Measurements from ENCODE around the gene WNK1.
"Not testable (repeated sequence)": the region's sequence is repeated elsewhere in the genome, so short reads cannot be mapped to it uniquely, and the experiment has no call there.

The WNK1 gene

DNA sequence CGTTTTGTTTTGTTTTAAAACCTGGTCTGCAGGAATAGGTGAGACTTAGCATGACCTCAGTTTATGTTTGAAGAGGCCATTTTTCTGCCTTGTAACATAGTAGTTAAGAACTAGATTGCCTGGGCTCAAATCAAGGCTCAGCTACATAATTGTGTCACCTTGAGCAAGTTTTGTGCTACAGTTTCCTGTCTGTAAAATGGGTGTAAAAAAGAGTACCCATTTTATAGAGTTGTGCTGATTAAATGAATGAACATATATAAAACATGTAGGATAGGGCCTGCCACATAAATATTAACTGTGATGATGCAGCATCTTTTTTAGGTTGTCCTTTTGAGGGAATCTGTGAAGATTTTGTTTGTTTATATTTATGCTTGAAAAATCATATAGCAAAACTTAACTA lies 7.2 kb downstream of the WNK1 start:
- no peak overlapping the region for H3K4me3 ChIP-seq (ENCODE audit: low read depth, low read length)

DNA sequence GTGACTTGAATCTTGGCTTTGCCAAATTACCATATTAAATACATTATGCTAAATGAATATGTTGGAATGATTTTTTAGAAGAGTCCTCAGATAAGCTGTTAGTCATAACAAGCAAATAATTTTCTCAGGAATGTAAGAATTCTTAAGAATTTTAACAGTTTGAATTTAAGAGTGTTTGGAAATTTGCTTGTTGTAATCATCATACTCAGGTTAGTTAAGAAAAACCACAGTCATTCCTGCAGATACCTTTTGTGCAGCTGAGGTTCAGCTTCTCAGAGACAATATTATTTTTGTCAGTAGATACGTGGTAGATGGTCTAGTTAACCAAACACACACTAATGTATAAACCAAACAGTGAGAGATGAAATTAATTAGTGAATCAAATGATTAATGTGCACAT lies 8.9 kb downstream of the WNK1 start:
- TF ChIP-seq, protein P1, sequence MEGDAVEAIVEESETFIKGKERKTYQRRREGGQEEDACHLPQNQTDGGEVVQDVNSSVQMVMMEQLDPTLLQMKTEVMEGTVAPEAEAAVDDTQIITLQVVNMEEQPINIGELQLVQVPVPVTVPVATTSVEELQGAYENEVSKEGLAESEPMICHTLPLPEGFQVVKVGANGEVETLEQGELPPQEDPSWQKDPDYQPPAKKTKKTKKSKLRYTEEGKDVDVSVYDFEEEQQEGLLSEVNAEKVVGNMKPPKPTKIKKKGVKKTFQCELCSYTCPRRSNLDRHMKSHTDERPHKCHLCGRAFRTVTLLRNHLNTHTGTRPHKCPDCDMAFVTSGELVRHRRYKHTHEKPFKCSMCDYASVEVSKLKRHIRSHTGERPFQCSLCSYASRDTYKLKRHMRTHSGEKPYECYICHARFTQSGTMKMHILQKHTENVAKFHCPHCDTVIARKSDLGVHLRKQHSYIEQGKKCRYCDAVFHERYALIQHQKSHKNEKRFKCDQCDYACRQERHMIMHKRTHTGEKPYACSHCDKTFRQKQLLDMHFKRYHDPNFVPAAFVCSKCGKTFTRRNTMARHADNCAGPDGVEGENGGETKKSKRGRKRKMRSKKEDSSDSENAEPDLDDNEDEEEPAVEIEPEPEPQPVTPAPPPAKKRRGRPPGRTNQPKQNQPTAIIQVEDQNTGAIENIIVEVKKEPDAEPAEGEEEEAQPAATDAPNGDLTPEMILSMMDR (IDR thresholded peaks at IDR 0.05; ENCODE audit: low read depth, low read length): no peak
- no peak overlapping the region for H3K4me3 ChIP-seq (ENCODE audit: low read depth, low read length)

More for the DNA sequence above, 7.2 kb downstream of the WNK1 start:
- TF ChIP-seq, protein P1 (IDR thresholded peaks at IDR 0.05; ENCODE audit: low read depth, low read length): no peak

DNA sequence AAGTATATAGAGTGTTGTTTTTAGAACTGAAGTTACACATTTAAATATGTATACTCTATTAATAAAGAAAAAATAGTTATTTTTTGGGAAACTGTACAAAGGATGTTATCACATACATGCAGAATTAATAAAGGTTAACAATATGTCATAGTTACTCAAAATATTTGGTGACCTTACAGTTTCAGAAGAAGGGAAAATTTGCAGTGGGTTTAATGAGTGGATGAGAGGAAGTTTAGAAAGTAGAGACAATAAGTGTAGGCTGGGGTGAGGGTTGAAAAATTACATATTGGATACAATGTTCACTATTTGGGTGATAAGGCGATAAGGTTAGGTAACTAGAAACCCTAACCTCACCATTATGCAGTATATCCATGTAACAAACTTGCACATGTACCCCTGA lies 13.5 kb downstream of the WNK1 start:
- no peak overlapping the region for H3K4me3 ChIP-seq (ENCODE audit: low read depth, low read length)
- TF ChIP-seq, protein P1 (IDR thresholded peaks at IDR 0.05; ENCODE audit: low read depth, low read length): no peak

DNA sequence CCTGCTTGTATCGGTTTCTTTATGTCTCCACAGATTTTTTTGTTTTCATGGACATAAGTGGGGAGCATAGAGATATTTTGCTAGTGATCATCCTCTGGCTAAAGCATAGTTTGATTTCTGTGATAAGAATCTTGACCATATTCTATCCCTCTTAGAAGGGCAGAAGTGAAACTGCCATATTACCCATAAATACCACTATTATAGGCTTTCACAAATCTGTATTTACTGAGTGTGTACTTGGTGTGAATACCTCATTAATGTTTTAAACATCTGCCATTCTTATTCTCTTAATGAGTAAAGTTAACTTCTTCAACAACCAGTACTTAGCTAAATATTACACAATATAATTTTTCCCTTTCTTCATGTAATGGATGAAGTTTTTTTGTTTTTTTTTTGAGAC lies 16.1 kb downstream of the WNK1 start:
- TF ChIP-seq, protein P1 (IDR thresholded peaks at IDR 0.05; ENCODE audit: low read depth, low read length): no peak
- no peak overlapping the region for H3K4me3 ChIP-seq (ENCODE audit: low read depth, low read length)

DNA sequence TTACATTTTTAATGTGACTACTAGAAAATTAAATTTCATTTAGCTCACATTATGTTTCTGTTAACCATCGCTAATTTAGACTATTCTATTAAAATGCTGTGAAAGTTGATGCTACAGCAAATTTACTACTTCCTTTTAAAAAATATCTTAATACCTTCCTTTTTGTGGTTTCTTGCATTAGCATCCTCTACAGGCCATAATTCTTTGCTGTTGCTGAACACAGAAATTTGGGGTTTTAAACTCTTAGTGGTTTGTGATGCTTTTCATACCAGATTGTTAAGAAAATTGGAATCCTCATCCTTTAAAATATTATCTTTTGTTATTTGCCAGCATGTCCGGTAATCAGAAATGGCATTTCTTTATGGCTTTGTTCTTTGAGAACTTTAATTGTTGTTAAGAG lies 18.1 kb downstream of the WNK1 start:
- TF ChIP-seq, protein P1 (IDR thresholded peaks at IDR 0.05; ENCODE audit: low read depth, low read length): no peak
- H3K4me3 ChIP-seq (ENCODE audit: low read depth, low read length): no peak overlapping the region

DNA sequence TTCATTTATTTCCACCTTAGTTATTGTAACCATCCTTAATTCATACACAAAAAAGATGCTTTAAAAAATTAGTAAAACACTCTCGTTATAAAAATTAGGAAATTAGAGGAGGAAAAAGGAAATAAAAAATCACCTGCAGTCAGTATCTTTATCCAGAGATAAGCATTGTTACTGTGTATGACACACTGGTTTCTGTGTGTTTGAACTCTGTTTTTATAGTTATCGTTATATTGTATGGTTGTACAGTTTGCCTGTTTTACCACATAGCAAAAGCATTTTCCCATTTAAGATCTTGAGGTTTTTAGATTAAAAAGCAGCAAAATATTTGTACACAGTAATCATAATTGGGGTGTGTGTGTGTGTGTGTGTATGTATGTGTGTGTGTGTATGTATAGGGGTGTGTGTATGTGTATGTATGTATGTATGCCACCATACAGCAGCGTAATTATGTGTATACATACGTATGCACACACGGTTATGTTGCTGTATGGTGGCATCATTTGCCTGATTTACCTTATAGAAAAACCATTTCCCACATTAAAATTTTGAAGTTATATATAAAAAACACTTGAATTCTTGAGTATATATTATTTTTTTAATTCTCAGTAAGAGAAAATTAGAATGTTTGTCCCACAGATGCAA lies 19.8 kb downstream of the WNK1 start:
- TF ChIP-seq, protein P1 (IDR thresholded peaks at IDR 0.05; ENCODE audit: low read depth, low read length): no peak
- no peak overlapping the region for H3K4me3 ChIP-seq (ENCODE audit: low read depth, low read length)

DNA sequence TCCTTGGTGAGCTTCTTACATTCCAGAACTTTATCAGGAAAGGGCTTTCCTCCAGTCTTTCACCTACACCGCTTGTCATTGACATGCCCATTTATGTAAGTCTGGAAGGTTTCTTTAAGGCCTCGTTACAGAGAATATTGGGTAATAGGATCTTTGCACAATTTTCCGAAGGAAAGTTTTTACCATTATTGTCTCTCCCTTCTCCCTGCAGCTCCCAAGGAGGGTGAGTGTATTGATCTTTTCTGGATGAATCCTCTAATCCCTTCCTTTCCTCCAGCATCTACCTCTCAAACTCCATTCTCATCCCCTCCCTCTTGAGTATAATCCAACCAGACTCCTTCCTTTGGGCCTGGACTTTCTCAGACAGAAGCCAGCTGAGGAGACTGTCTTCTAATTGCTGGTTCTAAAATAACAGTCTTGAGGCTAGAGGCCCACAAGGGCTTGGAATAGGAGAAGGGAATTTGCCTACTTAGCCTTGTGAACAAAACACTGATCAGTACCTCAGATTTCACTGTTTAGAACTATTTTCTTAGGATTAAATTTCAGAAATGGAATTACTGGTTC lies 21.8 kb downstream of the WNK1 start:
- TF ChIP-seq, protein P1 (IDR thresholded peaks at IDR 0.05; ENCODE audit: low read depth, low read length): no peak
- H3K4me3 ChIP-seq (ENCODE audit: low read depth, low read length): no peak overlapping the region

DNA sequence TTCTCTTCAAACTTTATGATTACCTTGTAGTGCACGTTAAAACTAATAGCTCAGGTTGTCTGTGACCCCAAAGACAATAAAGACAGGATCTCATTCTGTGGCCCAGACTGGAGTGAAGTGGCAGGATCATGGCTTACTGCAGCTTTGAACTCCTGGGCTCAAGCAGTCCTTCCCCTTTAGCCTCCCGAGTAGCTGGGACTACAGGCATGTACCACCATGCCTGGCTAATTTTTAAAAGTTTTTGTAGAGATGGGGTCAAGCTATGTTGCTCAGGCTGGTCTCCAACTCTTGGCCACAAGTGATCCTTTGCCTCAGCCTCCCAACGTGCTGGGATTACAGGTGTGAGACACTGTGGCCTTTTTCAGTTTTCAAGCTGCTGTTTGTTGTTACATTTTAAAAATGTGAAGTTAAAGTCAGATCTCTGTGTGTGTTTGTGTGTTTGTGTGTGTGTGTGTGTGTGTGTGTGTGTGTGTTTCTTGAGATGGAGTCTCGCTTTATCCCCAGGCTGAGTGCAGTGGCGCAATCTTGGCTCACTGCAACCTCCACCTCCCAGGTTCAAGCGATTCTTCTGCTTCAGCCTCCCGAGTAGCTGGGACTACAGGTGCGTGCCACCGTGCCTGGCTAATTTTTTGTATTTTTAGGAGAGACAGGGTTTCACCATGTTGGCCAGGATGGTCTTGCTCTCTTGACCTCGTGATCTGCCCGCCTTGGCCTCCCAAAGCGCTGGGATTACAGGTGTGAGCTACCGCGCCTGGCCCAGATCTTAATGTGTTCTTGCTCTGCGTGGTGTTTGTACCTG lies 23.8 kb downstream of the WNK1 start:
- not testable (repeated sequence) for H3K4me3 ChIP-seq (ENCODE audit: low read depth, low read length)

DNA sequence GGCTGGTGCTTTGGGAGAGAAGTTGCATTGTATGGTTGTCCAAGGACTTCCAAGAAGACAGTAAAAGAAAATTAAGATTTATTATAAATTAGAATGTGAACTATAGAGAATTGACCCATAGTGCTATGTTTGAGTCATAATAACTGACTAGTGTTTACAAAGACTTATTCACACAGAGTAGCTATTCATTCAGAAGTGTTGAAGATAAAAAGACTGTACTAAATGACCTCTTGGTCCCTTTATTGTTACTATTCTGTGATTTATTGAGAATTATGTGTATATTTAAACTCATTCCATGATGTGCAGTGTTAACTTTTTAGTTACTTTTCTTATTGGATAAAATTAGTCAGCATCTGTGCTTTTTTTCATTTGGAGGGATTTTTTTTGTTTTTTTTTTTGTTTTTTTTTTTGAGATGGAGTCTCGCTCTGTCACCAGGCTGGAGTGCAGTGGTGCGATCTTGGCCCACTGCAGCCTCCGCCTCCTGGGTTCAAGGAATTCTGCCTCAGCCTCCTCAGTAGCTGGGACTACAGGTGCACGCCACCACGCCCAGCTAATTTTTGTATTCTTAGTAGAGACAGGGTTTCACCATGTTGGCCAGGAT lies 24.5 kb downstream of the WNK1 start:
- H3K4me3 ChIP-seq (ENCODE audit: low read depth, low read length): not testable (repeated sequence)

Data from WI38 (cell line).